SHP77 (cell line): Measurements from ENCODE around the gene ELOVL5.
"Not testable (repeated sequence)": the region's sequence is repeated elsewhere in the genome, so short reads cannot be mapped to it uniquely, and the experiment has no call there.

Source experiments
- DNase-seq, 2 experiments: peaks; one replicate each; lab custom pipeline; 2025; lab: John Stamatoyannopoulos, UW

ELOVL5 gene

DNA sequence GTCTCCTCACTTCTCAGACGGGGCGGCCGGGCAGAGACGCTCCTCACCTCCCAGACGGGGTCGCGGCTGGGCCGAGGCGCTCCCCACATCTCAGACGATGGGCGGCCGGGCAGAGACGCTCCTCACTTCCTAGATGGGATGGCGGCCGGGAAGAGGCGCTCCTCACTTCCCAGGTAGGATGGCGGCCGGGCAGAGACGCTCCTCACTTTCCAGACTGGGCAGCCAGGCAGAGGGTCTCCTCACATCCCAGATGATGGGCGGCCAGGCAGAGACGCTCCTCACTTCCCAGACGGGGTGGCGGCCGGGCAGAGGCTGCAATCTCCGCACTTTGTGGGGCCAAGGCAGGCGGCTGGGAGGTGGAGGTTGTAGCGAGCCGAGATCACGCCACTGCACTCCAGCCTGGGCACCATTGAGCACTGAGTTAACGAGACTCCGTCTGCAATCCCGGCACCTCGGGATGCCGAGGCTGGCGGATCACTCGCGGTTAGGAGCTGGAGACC is 43.2 kb downstream of the ELOVL5 start:
- DNase-seq, result not testable (repeated sequence)

GRCh38 chr6:53304953-53305352 is 43.8 kb downstream of the ELOVL5 start:
- DNase-seq, result not testable (repeated sequence)

DNA sequence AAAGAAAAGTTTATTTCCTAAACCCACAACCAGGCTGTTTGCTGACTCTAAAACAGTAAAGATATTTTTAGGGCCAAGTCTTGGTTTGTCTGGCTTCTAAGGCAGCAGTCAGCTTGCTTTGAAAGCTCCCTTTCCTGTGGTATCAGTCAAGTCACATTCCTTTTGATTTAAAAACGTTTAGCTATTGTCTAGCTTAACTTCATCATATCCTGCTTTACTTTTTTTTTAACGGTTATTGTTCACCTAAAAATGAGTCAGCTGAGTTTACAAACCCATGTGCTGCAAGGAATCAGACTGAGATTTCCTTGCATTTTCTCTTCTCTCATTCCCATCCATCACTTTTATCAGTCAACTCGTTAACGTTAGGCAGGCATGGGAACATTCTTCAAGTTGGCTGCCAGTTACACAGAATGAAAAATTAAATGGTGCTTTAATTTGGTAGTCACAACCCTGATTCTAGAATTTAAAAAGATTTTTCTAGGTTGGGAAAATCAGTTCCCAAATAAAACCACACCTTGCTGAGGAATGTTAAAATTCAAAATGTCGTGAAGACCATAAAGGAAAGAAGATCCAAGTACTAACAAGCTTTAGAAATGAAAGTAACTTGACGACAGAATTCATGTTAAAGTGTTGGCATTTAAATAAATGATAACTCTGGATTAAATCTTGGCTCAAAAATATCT is 45.9 kb downstream of the ELOVL5 start:
- no peak for DNase-seq

- DNase-seq, result no peak
These were observed 46.8 kb downstream of the ELOVL5 start for GRCh38 chr6:53301801-53302537.

GRCh38 chr6:53300656-53301551 is 47.8 kb downstream of the ELOVL5 start:
- no peak for DNase-seq

DNA sequence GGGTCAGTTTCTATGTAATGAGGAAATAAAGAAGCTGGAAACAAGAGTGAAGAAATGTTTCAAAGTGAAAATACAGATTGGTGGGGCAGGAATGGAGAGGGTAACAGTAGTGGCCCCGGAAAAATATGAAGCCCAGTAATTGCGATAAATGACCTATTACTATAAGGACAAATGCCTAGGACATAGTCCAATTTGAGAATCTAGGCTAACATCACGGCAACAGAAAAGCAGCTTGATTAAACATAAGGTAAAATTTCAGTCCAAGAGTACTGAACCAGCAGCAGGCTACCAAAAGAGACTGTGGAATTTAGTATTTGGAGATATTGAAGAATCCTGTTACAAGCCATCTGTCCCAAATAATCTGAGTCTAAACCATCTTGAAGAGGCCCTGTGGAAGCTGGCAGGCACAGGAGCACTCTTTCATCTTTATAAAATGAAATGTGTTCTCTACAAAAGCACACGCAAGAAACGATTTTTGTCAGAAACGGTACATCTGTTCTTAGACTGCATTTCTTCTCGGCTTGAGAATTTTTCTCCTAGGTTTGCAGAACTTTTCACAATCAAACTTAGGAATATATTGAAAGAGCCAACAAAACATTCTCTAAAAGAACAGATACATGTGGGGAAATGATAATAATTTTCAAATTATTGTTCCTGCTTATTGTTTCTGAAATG is 49.3 kb downstream of the ELOVL5 start:
- DNase-seq, result no peak

DNA sequence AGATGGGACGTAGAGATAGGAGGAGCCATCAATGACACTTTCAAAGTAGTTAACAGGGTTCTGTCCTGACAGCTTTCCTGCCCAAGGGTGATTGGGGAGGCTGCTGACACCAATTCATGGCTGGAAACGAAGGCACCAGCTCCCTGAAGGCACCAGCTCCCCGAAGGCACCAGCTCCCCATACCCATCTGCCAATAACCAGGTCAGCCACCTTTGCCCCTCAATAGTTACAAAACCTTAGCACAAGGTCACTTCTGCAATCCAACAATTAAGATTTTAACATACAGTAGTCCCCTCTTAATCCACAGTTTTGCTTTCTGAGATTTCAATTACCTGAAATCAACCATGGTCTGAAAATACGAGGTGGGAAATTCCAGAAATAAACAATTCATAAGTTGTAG is 51.7 kb downstream of the ELOVL5 start:
- DNase-seq, result no peak

DNA sequence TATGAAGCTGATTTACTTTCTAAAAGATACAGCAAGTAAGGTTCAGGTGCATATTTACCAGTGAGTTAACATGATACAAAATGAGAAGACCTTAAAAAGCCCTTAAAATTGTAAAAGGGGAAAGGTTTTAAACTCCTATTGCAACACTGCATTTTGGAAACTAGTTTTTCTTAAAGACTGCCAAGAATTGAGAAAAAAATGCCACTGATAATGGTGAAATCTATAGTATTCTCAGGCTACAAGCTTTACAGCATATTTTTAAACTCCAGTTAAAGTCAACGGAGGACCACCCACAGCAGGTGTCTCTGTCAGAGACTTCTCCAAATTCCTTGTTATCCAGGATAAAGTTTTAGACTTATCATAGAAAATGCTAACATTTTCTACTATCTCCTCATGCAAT is 53.6 kb downstream of the ELOVL5 start:
- DNase-seq, result no peak

DNA sequence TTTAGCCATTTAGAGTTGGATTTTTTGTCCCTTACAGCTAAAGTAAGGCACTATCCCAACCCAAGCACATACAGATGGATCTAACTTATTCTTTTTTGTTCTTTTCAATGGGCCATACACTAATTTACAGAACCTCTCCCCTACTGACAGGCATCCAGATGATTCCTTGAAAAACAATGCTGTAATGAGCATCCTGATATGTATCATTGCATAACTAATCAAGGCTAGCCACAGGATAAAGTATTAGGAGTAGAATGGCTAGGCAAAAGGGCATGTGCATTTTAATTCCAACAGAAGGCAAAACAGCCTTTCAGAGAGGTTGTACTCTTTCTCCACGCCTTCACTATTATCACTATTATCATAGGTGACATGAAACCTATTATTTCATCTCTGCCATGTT is 54.1 kb downstream of the ELOVL5 start:
- no peak for DNase-seq

DNA sequence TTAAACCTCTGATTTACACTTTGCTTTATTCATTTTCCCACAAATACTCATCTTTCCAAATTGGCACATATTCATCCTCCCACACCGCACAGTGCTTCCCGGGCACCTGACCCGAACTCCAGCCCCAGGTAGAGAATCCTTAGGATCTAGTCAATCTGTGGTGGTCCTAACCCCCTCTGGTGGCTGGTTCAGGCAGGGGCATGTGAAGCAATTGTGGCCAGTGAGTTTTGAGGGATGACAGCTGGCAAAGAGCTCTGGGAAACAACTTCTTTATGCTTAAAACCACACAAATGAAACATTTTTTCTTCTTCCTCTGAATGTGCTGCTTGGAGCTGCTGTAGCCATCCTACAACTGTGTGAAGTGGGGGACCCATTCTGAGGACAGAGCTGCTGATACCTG is 54.7 kb downstream of the ELOVL5 start:
- DNase-seq, result no peak

DNA sequence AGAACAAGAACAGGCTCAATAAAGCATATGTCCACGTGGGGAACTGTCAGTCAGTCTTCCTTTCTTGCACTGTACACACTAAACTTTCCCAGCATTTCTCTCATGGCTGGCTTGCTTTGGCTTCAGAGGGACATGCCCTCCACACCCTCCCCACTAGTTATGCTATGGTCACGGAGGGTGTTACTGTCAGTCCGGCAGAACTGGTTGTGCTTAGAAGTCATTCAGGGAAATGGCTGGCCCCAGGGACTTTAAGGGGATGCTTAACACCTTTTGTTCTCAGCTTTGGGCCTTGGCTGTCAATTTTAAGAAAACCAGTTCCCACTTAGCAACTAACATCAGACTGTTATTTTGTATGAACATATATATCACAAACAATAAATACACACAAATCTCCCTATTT is 55.1 kb downstream of the ELOVL5 start:
- no peak for DNase-seq

- no peak for DNase-seq
These were observed 57.9 kb downstream of the ELOVL5 start for GRCh38 chr6:53290537-53291510.

DNA sequence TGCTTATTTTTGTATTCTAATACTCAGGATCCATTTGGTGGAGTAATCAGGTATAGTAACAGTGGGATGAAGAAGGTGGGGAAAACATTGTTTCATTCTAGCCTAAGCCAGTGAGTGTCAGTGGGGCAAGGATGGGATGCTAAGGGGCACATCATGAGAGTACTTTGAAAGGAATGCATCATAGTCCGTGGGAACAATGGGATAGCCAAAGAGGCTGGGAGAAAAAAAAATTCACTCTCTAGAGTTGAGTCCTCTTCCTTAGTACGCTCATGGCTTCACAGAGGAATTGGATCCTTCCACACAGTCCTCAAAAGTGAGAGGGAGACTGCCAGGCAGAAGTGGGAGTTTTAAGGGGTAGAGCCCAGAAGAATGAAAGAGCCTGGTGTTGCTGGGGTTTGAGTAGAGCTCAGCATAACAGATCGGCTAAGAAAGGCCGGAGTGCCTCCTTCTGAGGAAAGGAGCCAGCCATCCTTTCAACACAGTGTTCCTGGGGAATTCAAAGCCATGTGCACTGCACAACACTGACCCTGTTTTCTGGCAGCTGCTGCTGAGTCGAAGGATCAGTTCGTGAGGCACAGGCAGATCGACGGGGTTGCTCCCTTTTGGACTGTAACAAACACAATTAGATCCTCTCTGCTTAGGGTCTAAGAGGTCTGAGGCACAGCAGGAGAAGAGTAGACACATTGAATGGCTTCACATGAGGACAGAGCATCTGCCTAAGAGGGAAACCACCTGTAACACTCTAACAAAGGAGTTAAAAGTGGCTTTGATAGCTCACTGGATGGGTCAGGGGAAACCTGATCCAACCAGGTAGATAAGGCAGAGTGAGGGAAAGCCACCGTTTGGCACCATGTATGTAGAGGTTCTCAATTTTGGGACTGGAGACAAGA is 61.2 kb downstream of the ELOVL5 start:
- DNase-seq, result no peak

GRCh38 chr6:53284901-53285300 is 63.8 kb downstream of the ELOVL5 start:
- no peak for DNase-seq

DNA sequence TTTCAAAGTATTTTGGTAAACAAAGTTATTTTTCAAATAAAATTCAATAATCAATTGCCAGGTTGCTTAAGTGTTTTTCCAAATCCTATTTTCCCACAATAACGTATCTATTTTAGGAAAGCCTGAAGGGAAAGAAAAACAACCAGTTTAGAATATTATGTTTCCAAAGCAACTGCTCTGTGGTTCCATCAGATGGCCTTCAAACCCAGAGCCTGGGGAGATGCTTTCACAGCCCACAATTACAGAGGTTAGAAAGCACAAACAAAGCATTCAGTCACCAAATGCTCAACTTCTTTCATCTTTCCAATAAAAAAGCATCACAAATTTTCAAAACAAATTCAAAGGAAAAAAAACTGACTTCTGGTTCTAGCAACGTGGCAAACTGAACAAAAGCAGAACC is 66.0 kb downstream of the ELOVL5 start:
- DNase-seq, result no peak

DNA sequence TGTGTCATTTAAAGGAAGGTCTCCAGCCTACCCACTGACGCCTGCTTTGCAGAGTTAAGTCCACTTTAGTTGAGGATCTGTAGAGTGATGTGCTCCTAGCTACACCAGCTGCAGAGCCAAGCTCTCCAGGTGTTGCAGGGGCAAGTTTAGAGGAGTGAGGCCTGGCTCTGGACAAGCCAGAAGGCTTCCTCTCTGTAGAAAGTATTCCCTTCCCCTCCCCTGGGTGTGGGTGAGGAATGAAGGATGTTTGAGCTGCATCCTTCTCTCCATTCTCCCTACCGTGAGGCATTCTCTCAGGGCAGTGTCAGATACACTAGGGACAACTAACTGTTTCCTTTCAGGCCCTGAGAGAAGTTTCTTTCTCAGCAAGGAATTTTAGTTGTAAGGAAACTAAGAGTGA is 66.5 kb downstream of the ELOVL5 start:
- DNase-seq, result no peak

DNA sequence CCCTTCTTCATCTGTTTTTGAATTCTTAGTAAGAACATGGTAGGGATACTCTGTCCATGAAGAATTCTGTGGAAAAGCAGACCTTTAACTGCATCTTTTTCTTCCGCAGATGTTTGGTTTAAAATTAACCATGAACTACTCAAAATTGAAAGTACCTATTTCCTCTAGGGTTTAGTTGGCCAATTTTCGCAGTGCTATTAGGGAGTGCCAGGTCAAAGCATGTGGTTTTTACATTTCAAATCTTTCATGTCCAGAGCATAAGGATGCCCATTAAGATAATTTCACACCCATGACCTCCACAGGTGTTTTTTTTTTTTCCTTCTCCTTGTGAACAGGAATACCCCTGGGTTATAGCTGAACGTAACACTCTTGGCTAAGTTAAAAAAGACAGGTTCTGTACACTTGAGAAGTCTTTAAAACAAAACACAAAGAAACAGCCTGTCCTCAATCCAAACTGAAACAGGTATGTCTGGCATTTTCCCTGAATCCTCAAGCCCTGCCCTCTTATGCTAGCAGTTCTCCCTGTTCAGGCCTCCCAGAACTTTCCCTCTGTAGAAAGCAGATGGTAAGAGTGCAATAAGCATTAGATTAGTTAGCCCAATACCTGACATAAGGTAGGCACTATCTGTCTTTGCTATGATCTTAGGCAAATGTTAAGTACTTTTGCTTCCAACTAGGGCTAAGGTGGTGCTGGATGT is 67.1 kb downstream of the ELOVL5 start:
- no peak for DNase-seq

- DNase-seq, result no peak
These were observed 68.5 kb downstream of the ELOVL5 start for GRCh38 chr6:53280207-53280606.

DNA sequence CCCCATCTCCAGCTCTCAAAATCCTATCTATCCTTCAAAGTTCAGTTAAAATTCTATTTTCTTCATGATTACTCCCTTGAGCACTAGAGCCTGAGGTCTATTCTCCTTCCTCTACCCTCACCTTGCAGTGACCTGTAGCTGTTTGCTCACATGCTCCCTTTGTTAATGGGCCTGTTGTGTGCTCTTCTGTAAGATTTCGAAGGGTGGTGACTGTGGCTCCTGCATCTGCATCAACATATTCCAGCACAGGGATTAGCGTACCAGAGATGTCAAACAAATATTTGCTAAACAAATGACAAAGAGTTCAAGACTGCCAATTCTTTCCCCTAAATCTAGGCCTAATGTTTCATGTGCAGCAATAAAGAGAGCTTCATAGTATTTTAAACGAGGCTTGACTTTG is 69.5 kb downstream of the ELOVL5 start:
- DNase-seq, result no peak
